ENCODE data around the gene ERGIC3.

DNA sequence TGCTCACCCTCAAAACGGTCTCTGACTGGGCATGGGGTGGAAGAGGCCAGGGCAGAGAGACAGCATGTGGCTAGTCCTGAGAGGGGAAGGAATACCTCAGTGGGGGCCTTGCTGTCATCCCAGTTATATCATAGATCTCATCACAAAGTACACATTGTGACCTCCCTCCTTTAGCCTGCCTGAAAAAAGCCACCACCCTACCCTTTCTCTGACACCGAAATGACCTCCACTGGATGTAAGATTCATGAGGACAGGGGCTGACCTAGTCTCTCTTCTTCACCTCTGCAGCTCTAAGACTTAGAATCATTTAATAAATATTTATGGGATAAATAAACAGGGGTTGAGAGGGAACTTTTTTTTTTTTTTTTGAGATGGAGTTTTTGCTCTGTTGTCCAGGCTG lies 12.3 kb upstream of the ERGIC3 start, which contains the start of gene C20orf173:
- TF ChIP-seq CTCF (IDR thresholded peaks at IDR 0.05) (no peak), POLR2A (IDR thresholded peaks at IDR 0.05) (no peak), EP300 (IDR thresholded peaks at IDR 0.05) (no peak), POLR2AphosphoS5 (IDR thresholded peaks at IDR 0.05) (no peak)

Measured in gastroesophageal sphincter (tissue), 3 donors.